Medulla oblongata (tissue), 1 donor: ENCODE results near the gene DCAF7.

Experiments used
- DNase-seq: peaks from one replicate; pipeline ENCODE4 v3.0.0-alpha.2; 2015; ENCODE audit errors: extremely low spot score

The DCAF7 gene

DNA sequence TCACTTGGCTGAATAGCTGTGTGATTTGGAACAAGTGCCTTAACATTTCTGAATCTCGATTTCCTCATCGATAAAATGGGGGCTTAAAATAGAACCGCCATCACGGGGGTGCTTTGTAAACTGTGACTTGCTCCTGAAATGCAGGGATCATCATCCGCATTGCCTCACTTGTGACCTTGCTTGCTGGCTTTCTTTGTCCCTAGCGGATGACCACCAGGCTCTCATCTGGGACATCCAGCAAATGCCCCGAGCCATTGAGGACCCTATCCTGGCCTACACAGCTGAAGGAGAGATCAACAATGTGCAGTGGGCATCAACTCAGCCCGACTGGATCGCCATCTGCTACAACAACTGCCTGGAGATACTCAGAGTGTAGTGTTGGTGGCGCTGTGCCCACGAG lies 38.5 kb downstream of the DCAF7 start:
- no peak for DNase-seq

DNA sequence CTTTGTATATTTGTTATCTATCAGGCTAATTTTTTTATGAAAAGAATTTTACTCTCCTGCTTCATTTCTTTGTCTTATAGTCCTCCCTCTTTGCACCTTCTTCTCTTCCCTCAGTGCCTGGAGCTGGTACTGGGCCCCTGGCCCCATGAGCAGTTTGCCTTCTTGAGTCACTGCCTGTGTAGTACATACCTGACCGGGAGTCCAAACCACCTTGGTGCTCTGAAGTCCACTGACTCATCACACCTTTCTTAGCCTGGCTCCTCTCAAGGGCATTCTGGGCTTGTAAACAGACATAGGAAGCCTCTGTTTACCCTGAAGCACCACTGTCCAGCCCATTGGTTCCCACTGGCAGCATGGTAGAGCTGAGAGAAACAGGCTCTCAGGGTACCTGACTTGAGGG lies 39.4 kb downstream of the DCAF7 start:
- DNase-seq = no peak

DNA sequence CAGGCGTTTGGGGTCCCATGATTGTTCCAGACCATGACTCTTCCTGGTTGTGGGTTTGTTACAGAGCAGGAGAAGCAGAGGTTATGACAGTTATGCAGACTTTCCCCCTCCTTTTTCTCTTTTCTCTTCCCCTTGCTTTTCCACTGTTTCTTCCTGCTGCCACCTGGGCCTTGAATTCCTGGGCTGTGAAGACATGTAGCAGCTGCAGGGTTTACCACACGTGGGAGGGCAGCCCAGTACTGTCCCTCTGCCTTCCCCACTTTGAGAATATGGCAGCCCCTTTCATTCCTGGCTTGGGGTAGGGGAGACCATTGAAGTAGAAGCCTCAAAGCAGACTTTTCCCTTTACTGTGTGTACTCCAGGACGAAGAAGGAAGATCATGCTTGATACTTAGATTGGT lies 42.5 kb downstream of the DCAF7 start:
- no peak for DNase-seq

DNA sequence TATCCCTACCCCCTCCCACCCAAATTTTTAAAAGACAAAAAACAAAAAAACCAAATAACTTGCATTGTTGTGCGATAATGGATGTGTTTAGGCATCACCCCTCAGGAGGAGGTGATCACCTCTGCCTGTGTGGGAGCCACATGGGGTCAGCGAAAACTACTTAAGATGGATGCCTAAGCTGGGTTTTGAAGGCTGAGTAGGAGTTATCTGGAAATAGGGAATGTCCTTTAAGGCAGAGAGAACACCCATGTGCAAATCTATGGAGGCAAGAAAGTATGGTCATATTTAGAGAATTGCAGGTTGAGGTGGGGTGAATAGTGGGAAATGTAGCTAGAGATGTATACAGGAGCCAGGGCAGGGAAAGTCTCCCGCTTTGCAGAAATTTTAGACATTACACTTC lies 44.9 kb downstream of the DCAF7 start:
- DNase-seq = no peak

DNA sequence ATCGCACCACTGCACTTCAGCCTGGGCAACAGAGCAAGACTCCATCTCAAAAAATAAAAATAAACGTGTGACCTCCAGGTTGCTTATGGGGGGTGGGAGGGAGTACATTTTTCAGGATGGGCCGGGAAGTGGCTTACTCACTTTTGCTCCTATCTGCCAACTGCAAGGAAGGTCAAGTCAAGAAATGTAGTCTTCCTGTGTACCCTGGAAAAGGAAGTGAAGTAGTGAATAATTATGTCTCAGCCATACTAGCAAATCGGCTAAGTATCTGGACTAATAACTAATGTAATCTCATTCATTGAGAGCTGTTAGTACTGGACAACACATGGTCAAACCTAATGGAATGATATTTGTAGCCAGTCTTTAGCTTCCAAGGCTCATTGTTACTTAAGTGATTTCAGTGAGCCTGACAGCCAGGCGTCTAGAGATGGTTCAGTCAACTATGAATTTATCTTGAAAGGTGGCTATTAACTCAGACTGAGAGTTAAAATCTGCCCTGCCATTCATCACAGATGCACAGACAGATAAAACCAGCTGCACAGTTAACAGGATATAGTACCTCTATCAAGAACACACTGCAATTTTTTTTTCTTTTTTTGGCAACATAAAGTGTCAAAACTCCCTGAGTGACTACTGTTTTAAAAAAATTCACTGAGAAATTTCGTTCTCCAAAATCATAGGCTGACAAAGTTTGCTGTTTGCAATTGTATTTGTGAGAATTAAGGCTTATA lies 46.7 kb downstream of the DCAF7 start:
- DNase-seq = no peak

DNA sequence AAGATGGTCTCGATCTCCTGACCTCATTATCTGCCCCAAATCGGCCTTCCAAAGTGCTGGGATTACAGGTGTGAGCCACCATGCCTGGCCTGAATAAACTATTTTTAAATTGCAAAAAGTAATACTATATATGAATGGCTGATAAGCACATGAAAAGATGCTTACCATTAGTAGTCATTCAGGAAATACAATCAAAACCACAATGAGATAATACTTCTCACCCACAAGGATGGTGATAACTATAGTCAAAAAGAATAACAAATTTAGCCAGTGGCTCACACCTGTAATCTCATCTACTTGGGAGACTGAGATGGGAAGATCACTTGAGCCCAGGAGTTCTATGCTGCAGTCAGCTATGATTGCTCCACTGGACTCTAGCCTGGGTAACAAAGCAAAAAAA lies 48.0 kb downstream of the DCAF7 start:
- DNase-seq = no peak

DNA sequence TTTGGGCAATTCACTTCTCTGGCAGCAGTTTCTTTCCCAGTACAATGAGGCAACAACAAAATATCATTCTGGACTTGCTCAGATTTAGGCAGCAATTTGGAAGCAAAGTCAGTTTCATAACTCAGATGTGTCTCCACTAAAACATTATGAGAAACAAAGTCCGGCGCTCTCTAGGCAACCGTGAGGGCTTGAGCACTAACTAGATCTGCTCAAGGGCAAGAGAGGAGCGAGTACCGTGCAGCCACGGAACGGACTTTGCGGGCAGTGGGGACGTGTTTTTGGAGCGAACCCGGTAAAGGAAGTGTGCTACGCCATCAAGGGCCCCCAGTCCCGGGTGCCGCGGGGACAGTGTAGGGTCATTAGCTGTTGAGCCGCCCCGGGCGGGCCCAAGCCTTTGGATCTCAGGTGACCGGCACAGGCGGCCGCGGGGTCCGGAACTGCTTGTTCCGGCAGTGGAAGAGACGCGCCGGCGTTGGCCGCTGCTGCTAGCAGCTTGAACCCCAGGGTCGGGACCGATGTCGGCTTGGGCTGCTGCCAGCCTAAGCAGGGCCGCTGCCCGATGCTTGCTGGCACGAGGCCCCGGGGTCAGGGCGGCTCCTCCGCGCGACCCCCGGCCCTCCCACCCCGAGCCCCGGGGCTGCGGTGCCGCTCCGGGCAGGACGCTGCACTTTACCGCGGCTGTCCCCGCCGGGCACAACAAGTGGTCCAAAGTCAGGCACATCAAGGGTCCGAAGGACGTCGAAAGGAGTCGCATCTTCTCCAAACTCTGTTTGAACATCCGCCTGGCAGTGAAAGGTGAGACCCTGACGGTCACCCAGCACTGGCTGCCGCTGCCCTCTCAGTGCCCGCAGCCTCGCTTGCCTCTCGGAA lies 50.5 kb downstream of the DCAF7 start, which contains the start of gene TACO1:
Gene TACO1, plus strand, starts transcription at position 327 of the 870 bp plus-strand sequence. Its CDS starts 189 bp downstream, at position 516.
- DNase-seq = peak; percentile 78

DNA sequence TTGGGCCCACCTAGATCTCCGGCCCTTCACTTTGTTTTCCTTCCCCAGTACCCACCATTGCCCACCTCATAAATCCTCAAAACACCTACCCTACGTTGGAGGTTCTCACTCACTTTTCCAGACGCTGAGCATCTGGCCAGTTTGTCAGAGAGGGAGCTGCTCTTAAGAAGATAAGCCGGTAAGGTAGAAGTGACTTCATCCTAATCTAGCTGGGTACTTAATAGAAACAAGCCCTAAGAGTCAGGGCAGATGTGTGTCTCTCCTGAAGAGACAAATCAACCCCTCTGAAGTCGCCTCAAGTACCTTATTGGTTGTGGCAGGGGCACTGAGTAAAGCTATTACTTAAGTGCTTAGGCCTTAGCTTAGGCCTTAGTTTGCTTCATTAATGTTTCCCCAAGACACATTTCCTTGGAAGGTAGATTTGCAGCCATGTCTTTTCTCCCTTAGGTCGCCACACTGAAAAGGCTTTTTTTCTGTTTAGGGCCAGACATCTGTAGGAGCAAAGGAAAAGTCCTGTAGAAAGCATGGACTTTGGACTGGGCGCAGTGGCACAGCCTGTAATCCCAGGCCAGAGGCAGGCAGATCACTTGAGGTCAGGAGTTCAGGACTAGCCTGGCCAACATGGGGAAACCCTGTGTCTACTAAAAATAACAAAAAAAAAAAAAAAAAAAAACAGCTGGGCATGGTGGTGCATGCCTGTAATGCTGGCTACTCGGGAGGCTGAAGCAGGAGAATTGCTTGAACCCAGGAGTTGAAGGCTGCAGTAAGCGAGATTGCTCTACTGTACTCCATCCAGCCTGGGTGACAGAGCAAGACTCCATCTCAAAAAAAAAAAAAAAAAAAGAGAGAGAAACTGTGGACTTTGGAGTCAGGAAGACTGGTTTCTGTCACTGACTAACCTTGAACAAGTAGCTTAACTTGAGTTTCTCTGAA lies 51.4 kb downstream of the DCAF7 start:
- no peak for DNase-seq

DNA sequence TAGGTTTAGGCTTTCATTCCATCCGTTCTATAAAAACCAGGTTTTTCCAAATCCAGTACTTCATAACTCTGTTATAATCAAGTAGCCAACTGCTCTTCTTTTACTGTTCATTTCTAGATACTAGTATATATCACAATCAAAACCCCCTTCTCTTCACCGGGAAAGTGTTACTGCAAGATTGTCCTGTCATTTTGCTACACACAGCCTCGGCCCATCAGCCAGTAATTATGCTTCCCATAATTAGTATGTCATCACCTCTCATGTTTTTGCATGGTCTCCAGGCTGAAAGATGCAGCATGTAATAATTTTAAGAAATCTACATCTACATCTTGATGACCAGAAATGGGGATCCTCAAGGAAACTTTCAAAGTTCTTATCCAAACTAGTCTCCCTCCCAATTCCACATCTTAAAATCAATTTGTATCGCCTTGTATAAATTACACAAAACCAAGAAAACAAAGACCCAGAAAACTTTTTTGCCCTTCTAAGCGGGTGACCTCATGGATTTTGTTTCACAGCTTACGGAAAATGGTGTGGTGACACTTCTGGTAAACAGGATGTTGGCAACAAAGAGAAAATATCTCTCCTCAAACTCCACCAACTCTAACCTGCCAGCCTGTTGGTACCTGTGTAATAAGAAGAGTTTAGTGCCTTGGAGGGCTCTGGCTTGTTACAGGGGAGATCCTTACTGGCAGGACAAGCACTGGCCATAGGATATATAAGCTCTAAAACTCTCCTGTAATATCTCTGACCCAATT lies 59.7 kb downstream of the DCAF7 start:
- no peak for DNase-seq

DNA sequence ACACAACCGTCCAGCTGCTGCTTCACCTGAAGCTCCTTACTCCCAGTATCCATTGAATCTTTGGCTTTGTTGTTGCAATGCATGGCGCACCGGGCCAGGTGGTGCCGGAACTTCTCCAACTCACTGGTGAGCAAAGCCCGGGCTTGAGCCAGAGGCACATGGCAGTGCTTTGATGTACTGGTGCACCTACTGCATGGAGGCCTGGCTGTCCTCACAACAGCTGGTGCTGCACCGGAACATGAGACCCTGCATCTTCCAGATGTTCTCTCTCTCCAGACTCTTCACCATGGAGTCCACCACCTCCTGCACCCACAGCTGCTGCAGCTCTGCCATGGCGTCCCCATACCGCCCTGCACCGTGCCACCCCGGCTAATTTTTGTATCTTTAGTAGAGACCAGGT lies 60.6 kb downstream of the DCAF7 start:
- no peak for DNase-seq

DNA sequence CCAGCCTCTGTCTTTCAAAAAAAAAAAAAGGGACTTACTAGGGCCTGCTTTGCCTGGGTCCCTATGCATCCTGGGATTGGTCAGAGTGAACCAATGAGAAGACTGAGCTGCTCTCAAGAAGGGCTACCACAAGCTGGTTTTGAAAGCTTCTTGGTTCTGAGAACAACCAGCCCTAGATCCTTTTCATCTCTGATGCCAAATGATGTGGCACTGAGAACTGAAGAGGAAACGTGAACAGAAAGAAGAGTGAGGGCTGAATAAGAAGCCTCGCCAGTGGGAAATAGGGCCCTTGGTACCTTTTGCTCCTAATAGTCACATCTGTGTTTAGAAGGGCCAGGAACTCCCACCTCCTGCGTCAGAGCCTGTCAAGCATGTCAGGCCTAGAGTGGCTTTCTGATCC lies 61.1 kb downstream of the DCAF7 start:
- DNase-seq = no peak

DNA sequence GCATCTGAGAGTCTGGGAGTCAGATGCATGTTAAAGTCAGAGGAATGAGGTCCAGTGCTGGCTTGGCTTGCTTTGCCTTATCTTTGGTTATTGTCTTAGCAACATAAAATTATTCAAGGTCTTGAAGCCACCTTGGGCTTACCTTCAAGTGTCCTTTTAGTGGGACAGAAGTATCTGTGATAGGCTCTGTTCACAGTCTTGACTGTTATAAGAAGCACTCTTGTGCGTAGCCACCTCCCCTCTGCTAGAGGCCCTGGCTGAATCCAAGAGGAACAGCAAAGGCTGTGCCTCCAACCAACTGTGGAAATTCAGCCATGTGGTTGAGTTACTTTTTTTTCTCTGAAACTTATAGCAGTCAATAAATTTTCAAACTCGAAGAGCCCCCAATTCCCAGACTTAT lies 63.4 kb downstream of the DCAF7 start:
- no peak for DNase-seq

DNA sequence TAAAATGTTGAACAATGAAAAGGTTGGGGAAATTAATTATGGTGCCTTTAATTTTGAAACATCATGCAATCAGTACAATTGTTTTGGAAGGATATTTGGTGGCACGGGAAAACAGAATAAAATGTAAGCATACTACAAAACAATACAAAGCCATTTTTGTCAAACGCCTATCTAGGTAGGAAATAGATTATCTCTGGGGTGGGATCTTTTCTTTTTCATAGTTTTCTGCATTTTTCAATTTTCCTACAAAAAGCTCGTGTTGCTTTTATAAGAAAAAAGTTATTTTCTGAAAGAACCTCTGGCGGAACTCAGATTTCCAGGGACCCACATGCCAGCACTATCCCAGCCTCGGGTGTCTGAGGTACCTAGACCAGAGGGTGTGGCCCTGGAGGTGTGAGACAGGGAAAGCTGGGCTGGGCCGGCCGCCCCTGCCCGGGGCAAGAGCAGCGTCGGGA lies 71.0 kb downstream of the DCAF7 start:
- no peak for DNase-seq

DNA sequence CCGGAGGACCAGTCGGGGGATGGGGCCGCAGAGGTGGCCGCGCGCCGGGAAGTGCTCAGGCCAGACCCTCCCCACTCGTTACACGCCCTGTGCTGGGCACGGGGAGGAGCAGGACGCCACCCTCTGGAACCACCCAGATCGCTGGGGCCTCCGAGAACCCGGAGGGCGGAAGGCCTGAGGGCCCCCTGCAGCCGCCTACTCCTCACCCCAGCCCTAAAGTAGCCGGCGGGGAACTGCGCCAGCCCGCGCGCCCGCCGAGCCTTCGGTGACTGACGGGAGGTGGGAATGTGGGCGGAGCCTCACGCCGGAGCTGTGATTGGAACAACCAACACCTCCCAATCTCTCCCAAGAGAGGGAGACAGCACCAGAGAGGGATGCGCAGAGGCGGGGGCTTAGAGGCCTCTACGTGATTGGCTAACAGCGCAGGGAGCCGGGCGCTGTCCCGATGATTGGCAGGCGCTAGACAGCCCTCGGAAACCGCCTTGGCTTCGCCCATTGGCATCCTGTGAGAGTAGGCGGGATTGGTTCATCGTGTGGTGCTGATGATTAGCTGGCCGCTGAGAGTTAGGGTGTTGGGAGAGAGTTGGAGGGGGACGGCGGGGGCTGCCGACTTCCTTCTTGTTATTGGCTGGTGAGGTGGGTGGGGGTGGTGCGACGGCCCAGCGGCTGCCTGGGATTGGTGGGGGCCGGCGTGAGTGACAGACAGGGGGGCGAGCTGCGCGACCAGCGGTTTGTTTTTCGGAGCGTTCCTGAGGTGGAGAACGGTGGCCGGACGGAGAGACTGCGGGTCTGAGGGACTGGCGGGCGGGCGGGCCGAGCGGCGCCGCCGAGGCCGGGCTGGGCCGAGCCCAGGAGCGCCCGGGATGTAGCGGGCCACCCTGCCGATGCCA lies 71.7 kb downstream of the DCAF7 start, which contains the start of gene MAP3K3:
Gene MAP3K3, plus strand, starts transcription at position 734 of the 890 bp plus-strand sequence. CDS start 343 bp downstream, outside the sequence.
- peak; percentile 100 for DNase-seq

DNA sequence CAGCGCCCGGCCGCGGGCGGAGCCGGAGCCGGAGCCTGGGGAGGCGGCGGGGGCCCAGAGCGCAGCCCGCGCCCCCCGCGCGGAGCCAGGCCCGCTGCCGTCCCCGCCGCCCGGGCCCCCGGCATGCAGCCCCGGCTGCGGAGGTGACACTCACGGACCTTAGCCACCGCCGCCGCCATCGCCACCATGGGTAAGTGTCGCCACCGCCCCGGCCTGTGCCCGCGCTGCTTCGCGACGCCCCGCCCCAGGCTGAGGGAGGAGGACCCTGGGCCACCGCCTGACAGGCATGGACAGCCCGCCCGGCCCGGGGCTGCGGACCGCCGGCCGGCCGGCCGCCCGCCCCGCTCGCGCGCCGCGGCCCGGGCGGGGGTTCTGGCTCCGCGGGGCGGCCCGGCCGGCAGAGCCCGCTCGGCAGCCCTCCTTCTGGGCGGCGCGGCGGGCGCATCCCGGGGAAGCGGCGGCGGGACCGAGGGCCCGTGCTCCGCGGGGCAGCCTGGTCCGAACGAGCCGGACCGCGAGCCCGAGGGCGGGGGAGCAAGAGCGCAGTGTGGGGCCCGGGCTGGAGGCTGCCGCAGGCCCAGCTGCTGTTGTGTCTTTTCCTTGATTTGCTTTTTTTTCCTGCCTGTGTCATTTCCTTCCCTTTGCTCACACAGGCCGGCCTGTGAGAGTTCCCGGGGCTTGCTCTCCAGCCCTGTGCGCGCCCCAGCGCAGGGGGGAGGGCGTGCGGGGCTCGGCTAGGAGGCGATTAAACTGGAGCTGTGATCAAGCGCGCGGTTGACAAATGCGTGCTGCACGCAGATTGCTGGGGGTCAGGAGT lies 72.5 kb downstream of the DCAF7 start:
- DNase-seq = peak; percentile 65

DNA sequence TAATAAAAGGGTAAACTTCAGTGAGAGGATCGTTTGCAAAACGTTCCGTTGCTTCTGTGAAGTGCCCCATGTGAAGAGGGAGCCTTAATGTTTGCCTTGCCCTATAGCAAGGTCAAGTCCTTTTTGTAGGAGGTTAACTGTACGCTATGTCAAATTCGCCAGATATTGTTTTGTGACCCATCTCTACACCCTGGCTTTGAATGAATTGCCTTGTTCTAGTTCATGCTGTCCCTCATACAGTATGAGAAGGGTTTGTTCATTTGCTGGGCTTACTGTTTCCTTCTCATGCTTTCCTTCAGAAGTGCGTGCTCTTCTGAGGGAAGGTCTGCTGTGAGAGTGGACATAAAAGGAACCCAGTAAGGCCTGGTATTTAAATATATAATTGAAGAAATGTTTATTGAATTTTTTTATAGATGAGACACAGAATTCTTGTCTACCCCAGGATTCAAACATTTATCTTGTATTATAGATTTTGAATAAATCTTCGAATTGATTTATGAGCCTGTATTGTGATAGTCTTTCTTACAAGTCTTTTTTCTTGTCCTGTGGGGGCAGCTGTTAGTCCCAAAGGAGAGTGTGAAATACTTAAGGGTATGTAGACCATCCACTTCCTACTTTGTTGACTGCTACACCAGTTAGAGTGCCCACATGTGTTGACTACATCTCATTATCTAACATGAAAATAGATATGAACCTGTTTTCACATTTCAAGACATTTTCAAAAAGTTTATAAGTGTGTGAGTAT lies 73.7 kb downstream of the DCAF7 start:
- peak; percentile 33 for DNase-seq

DNA sequence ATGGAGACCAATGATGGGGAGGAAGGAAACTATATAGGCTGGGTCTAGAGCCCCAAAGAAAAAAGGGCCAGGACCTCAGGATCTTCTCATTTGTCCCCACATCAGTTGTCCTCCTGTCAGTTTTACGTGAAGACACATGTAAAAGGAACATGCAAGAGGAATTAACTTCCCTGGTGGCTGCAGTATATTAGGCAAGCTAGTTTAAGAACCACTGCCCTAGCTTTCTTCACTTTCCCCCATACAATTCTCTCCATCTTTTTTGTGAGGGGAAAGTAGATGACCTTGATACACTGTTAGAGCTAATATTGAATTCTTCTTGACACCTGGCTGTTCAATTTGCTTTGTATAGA lies 74.2 kb downstream of the DCAF7 start:
- DNase-seq = no peak

DNA sequence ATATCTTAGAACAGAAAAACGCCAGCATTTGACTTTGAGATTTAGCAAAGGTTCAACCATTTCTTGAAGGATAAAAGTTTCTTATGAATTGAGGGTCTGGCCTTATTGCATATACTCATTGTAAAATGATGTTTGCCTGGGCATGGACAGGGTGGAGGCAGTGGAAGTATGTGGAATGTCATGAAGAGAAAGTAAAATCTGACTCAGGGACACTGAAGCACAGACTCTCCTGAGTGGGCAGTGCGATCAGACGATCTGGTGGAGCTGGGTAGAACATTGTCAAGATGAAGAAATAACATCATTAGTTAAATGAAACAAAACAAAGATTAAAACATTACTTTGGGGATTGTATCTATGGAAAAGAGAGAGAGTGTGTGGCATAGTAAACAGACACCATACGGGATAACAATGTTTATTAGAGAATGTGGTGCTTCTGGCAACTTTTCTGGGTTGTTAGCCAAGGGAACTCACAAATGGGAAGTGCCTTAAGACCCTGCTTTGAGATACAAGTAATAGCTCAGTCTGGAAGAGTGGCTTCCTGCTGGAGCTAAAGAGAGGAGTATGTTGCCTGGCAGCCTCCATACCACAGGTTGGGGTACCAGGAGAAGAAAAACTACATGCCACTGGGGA lies 76.4 kb downstream of the DCAF7 start:
- DNase-seq = no peak
